Bronchial epithelial cell (primary cell): ENCODE data around the gene TRABD2A. TPM values are rescaled to one million over a fixed set of nuclear protein-coding genes. Genes with fewer than 3 reads are reported as not detected.

Experiments used
- DNase-seq: peaks from one replicate; pipeline ENCODE4 v3.0.0-alpha.2; 2010; ENCODE audit warnings: low read depth
- FAIRE-seq: peaks from 2 replicates; lab custom pipeline; 2011; peaks lifted over from hg19 to GRCh38; lab: Jason Lieb, UNC
- H3K27me3 ChIP-seq: 2 replicates; pipeline ENCODE4 v1.5.1; 2011; ENCODE audit warnings: low read length; ENCODE audit not compliant: control insufficient read depth, insufficient read depth
- H3K36me3 ChIP-seq: 2 replicates; pipeline ENCODE4 v1.5.1; 2011; ENCODE audit warnings: low read length; ENCODE audit not compliant: control insufficient read depth, insufficient read depth
- H3K4me3 ChIP-seq: 2 replicates; pipeline ENCODE4 v1.5.1; 2011; ENCODE audit warnings: mild to moderate bottlenecking, low read depth, low read length, control low read depth
- total RNA-seq: library from RNA; depleted of rRNA; stranded (reverse); fragments of >200 nt; gene quantifications from 2 replicates; pipeline ENCODE4 v1.2.1, GENCODE V29; 2014
- TF ChIP-seq, protein P1 (sequence below): IDR thresholded peaks from 2 replicates; pipeline ENCODE4 v1.5.1; 2011; ENCODE audit warnings: mild to moderate bottlenecking, moderate library complexity, low read length, control low read depth, inconsistent platforms; ENCODE audit not compliant: insufficient read depth, severe bottlenecking

The TRABD2A gene
- total RNA-seq, 1 donor from 2014 or later: 1.3 TPM

DNA sequence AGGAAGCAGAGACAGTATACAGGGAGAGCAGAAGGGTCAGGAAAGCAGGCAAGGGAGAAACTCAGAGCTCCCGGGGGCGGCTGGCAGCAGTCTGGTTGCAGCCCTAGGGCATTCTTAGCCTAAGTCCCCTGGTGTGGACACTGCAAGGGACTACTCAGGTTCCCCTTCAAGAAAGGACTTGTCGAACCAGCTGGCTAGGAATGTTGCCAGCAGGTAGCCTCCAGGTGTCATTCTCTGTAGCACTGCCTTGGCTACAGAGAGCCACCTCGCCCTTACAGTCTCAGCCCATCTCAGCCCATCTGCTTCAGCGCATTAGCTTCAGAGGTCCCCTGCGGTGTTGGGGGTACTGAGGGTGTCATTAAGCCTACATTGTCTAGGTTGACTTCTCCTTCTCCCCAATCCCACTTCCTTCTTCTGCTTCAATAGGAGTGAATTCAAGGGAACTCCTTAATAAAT lies 13.3 kb upstream of the TRABD2A start:
- FAIRE-seq (no peak), DNase-seq (peak; percentile 66)
- TF ChIP-seq, protein P1, sequence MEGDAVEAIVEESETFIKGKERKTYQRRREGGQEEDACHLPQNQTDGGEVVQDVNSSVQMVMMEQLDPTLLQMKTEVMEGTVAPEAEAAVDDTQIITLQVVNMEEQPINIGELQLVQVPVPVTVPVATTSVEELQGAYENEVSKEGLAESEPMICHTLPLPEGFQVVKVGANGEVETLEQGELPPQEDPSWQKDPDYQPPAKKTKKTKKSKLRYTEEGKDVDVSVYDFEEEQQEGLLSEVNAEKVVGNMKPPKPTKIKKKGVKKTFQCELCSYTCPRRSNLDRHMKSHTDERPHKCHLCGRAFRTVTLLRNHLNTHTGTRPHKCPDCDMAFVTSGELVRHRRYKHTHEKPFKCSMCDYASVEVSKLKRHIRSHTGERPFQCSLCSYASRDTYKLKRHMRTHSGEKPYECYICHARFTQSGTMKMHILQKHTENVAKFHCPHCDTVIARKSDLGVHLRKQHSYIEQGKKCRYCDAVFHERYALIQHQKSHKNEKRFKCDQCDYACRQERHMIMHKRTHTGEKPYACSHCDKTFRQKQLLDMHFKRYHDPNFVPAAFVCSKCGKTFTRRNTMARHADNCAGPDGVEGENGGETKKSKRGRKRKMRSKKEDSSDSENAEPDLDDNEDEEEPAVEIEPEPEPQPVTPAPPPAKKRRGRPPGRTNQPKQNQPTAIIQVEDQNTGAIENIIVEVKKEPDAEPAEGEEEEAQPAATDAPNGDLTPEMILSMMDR: no peak
- no peak overlapping the region for H3K4me3 ChIP-seq
- no peaks in the 10 kb centered on the region for H3K36me3 ChIP-seq
- no peaks in the 10 kb centered on the region for H3K27me3 ChIP-seq

DNA sequence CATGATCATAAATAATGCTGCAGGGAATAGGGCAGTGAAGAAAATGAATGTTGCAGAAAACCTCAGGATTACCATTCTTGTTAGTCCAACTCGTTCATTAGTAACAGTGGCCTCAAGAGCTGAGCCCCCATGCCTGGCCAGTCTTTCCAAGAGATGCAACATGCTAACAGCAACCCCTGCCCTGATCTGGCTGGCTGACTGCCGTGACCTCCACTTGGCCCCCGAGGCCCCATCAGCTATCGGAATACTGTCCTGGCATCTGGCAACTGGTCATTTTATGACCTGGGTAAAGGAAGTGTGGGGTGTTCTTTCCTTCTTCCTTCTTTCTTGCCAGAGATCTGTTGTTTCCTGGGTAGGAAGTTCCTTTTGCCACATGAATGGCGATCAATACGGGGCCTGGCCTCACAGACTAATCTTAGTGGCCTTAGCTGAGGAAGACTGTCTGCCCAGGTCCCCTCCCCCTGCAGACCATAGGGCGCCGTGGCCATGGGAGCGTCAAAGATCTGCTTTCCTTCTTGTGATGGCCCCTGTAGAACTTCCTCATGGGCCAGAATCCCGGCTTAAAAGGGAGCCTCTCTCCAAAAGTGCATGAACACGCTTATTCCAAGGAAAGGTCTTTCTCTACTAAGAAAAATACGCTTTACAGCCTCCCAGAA lies 10.6 kb upstream of the TRABD2A start:
- Histone ChIP-seq H3K36me3 (no peaks in the 10 kb centered on the region), H3K27me3 (no peaks in the 10 kb centered on the region), H3K4me3 (no peak overlapping the region)
- DNase-seq: no peak
- FAIRE-seq: no peak
- TF ChIP-seq, protein P1: no peak

DNA sequence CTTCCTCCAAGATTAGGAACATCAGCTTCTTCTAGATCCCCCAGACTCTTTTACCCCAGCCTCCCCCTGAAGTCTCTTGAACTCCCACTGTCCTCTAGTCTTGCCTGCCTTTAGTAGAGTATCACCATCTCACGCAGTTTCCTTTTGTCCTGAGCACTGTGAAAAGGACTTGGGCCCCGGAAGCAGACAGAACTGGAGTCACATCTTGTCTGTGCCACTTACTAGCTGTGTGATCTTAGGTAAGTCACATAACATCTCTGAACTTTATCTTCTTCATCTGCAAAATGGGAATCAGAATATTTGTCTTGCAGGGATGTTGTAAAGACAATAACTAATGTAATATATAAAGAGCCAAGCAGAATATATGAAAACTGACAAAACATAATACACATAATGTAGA lies 8.4 kb upstream of the TRABD2A start:
- FAIRE-seq (no peak), DNase-seq (no peak)
- TF ChIP-seq, protein P1: no peak
- no peaks in the 10 kb centered on the region for H3K36me3 ChIP-seq
- no peak overlapping the region for H3K4me3 ChIP-seq
- H3K27me3 ChIP-seq: no peaks in the 10 kb centered on the region

DNA sequence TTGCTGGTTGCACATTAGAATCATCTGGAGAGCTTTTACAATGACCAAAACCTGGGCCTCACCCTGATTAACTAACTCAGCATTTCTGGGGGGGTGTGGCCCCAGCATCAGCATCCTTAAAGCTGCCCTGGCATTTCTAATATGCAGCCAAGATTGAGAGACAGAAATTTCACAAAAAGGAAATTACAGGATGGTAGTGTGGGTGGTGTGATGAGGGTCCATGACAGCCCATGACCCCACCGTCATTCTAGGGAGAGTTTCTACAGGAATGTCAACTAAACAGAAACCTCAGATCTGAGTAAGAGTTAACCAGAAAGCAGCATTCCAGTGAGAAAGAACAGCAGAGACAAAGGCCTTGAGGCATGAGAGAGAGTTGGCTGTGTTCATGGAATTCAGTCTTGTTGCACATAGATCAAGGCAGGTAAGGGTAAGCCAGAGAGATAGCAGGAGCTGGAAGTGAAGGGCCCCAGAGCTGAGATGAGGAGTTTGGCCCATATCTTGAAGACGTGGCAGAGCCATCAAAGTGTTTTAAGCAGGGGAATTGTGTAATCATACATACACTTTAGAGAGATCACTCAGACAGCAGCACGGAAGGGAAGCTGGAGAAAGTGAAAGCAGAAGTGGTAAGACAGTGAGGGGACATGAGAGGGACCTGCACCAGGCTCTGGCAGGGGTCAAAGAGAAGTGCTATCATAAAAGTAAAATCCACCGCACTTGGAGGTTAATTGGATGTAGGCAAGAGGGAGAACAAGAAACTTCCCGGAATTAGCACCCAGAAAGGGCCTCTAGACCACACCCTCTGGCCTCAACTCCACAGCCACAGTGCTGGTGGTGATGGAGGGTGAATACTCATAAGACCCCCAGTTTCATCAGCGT lies 7.8 kb upstream of the TRABD2A start:
- DNase-seq: peak; percentile 34
- TF ChIP-seq, protein P1: no peak
- Histone ChIP-seq H3K36me3 (no peaks in the 10 kb centered on the region), H3K4me3 (no peak overlapping the region), H3K27me3 (no peaks in the 10 kb centered on the region)
- no peak for FAIRE-seq

DNA sequence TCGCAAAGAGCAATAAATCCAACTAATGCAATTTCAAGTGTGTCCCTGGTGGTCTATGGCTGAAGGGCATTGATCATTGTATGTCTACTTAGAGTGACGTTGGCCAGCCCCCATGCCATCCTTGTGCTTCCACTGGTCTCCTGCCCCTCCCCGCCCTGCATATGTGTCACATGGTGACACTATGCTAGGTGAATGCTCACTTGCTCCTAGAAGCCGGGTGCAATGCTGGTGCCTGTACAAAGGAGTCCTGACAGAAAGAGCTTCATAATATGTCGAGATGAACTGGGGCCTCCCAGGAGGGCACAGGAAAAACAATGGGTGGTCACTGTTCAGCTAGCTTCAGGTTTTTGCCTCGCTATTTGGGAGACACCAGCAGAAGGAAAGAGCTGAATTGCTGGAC lies 5.9 kb upstream of the TRABD2A start:
- Histone ChIP-seq H3K36me3 (no peaks in the 10 kb centered on the region), H3K27me3 (no peaks in the 10 kb centered on the region), H3K4me3 (no peak overlapping the region)
- TF ChIP-seq, protein P1: no peak
- FAIRE-seq (no peak), DNase-seq (no peak)
